Stimulated activated effector memory CD8-positive, alpha-beta T cell treated with anti-CD3 and anti-CD28 coated beads, Interleukin-12 subunit alpha, Interleukin-12 subunit beta, amount 100 ng/mL, for 72 hours (primary cell): ENCODE results near the gene MAP7.
A peak's percentile ranks its signal among the peaks of the same experiment; 100 is the strongest.
"Not testable (repeated sequence)": the region's sequence is repeated elsewhere in the genome, so short reads cannot be mapped to it uniquely, and the experiment has no call there.

ENCODE experiments used
- ATAC-seq: fragments of 150-1000 bp; cut with Tn5 transposase; 2 replicates; pipeline ENCODE4 v1.10.0; 2021
- DNase-seq, 2 donors: peaks; one replicate each; pipeline ENCODE4 v3.0.0; 2021 to 2022; ENCODE audit warnings: low spot score in 2 of 2
- H3K27ac Mint-ChIP-seq: one replicate; pipeline ENCODE4 v1.8.0; 2022; ENCODE audit warnings: mild to moderate bottlenecking, mixed read lengths
- H3K36me3 Mint-ChIP-seq: one replicate; pipeline ENCODE4 v1.8.0; 2022; ENCODE audit warnings: mild to moderate bottlenecking, mixed read lengths
- H3K4me1 Mint-ChIP-seq: one replicate; pipeline ENCODE4 v1.8.0; 2022; ENCODE audit warnings: mixed read lengths
- H3K4me3 Mint-ChIP-seq: one replicate; pipeline ENCODE4 v1.8.0; 2022; ENCODE audit warnings: mild to moderate bottlenecking, mixed read lengths
- H3K9me3 Mint-ChIP-seq: one replicate; pipeline ENCODE4 v1.8.0; 2022; ENCODE audit warnings: mixed read lengths

Gene MAP7

GRCh38 chr6:136309729-136310311, 240.4 kb downstream of the MAP7 start:
- H3K9me3 Mint-ChIP-seq: no peaks in the 10 kb centered on the region
- H3K4me1 Mint-ChIP-seq: no peaks in the 10 kb centered on the region
- DNase-seq: no peak
- peak overlapping the region; percentile 21 for H3K27ac Mint-ChIP-seq
- no peak for ATAC-seq
- no peak overlapping the region for H3K4me3 Mint-ChIP-seq
- H3K36me3 Mint-ChIP-seq: no peaks in the 10 kb centered on the region

- H3K27ac Mint-ChIP-seq: no peak overlapping the region
- ATAC-seq (no peak), DNase-seq (no peak)
- H3K4me3 Mint-ChIP-seq: no peak overlapping the region
- H3K4me1 Mint-ChIP-seq: no peaks in the 10 kb centered on the region
- no peaks in the 10 kb centered on the region for H3K36me3 Mint-ChIP-seq
- no peaks in the 10 kb centered on the region for H3K9me3 Mint-ChIP-seq
Observed at GRCh38 chr6:136309171-136309570, 241.1 kb downstream of the MAP7 start.

DNA sequence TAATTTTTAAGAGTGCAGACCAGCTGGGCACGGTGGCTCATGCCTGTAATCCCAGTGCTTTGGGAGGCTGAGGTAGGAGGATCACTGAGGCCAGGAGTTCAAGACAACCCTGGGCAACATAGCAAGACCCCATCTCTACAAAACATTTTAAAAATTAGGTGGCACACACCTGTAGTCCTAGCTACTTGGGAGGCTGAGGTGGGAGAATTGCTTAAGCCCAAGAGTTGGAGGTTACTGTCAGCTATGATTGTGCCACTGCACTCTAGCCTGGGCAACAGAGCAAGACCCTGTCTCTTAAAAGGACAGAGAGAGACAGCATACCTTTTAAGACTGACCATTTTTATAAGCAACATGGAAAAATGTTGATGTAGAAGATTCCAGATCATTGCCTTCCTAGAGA, 241.8 kb downstream of the MAP7 start:
- not testable (repeated sequence) for H3K4me3 Mint-ChIP-seq, H3K36me3 Mint-ChIP-seq, H3K9me3 Mint-ChIP-seq, H3K27ac Mint-ChIP-seq, DNase-seq, H3K4me1 Mint-ChIP-seq, ATAC-seq

DNA sequence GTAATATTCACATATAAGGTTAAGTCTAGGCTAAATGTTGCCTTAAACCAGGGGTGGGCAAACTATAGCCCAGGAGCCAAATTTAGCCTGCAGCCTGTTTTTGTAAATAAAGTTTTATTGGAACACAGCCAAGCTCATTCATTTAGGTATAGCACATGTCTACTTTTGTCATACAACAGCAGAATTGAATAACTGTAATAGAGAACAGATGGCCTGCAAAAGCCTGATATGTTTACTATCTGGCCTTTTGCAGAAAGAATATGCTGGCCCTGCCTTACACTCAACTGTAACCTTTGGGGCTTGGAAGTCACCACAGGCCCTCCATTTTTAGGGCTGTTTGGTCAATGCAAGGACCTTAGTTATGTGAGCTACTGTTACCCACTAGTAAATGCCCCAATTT, 242.9 kb downstream of the MAP7 start:
- H3K27ac Mint-ChIP-seq: no peak overlapping the region
- peaks cover 3% of the 10 kb centered on the region for H3K9me3 Mint-ChIP-seq
- no peaks in the 10 kb centered on the region for H3K4me1 Mint-ChIP-seq
- ATAC-seq (no peak), DNase-seq (no peak)
- H3K36me3 Mint-ChIP-seq: no peaks in the 10 kb centered on the region
- H3K4me3 Mint-ChIP-seq: no peak overlapping the region

GRCh38 chr6:136306466-136306865, 243.8 kb downstream of the MAP7 start:
- DNase-seq (no peak), ATAC-seq (no peak)
- Mint-ChIP-seq H3K4me1 (no peaks in the 10 kb centered on the region), H3K36me3 (no peaks in the 10 kb centered on the region), H3K4me3 (no peak overlapping the region), H3K9me3 (peaks cover 3% of the 10 kb centered on the region), H3K27ac (no peak overlapping the region)

GRCh38 chr6:136304410-136304809, 245.8 kb downstream of the MAP7 start:
- DNase-seq: no peak
- Mint-ChIP-seq H3K4me1 (no peaks in the 10 kb centered on the region), H3K4me3 (no peak overlapping the region), H3K27ac (no peak overlapping the region), H3K36me3 (no peaks in the 10 kb centered on the region), H3K9me3 (peaks cover 3% of the 10 kb centered on the region)
- ATAC-seq: no peak

DNA sequence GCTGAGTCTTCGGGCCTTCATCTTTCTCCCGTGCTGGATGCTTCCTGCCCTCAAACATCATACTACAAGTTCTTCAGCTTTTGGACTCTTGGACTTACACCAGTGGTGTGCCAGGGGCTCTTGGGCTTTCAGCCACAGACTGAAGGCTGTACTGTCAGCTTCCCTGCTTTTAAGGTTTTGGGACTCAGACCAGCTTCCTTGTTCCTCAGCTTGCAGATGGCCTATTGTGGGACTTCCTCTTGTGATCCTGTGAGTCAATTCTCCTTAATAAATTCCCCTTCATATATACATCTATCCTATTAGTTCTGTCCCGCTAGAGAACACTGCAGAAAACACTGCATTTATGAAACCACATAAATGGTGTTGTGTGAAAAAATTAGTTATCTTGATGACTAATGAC, 246.7 kb downstream of the MAP7 start:
- ATAC-seq: no peak
- Mint-ChIP-seq H3K9me3 (peaks cover 3% of the 10 kb centered on the region), H3K36me3 (no peaks in the 10 kb centered on the region), H3K4me1 (no peaks in the 10 kb centered on the region), H3K27ac (no peak overlapping the region), H3K4me3 (no peak overlapping the region)
- DNase-seq: no peak

GRCh38 chr6:136294621-136295020, 255.6 kb downstream of the MAP7 start:
- peaks cover 16% of the 10 kb centered on the region for H3K4me1 Mint-ChIP-seq
- DNase-seq (no peak), ATAC-seq (no peak)
- H3K4me3 Mint-ChIP-seq: no peak overlapping the region
- peaks cover 13% of the 10 kb centered on the region for H3K36me3 Mint-ChIP-seq
- no peak overlapping the region for H3K27ac Mint-ChIP-seq
- H3K9me3 Mint-ChIP-seq: no peaks in the 10 kb centered on the region
